Thyroid gland (tissue), 4 donors: Measurements from ENCODE around the gene TFCP2. TPM values are rescaled to one million over a fixed set of nuclear protein-coding genes. Genes with fewer than 3 reads are reported as not detected.

Experiments
- DNase-seq, 2 donors: peaks; one replicate each; pipeline ENCODE4 v3.0.0-alpha.2; 2019
- H3K27ac ChIP-seq, 3 donors: fragments of 200-600 bp; sonication (generic); 1 replicate in 2 of 3; 2 replicates in 1 of 3; pipeline ENCODE4 v1.5.1; 2016 to 2019; ENCODE audit warnings: mild to moderate bottlenecking in 1 of 3, moderate library complexity in 1 of 3
- H3K27me3 ChIP-seq: fragments of 200-600 bp; sonication (generic); one replicate; pipeline ENCODE4 v1.5.1; 2019
- H3K36me3 ChIP-seq, 2 donors: fragments of 200-600 bp; sonication (generic); one replicate each; pipeline ENCODE4 v1.5.1; 2016 to 2019
- H3K4me1 ChIP-seq, 2 donors: fragments of 200-600 bp; sonication (generic); one replicate each; pipeline ENCODE4 v1.5.1; 2017 to 2019
- H3K4me3 ChIP-seq, 3 donors: fragments of 200-600 bp; sonication (generic); replicated peaks in 1 of 3; 1 replicate in 2 of 3; 2 replicates in 1 of 3; pipeline ENCODE4 v1.5.1; 2016; ENCODE audit warnings: mild to moderate bottlenecking in 1 of 3
- H3K9me3 ChIP-seq: fragments of 200-600 bp; sonication (generic); one replicate; pipeline ENCODE4 v1.5.1; 2017
- CTCF ChIP-seq, 6 experiments: fragments of 200-600 bp in 3 of 6; fragments of 450-650 bp in 3 of 6; sonication (generic) in 3 of 6; IDR thresholded peaks; one replicate each; pipeline ENCODE4 v1.5.1; 2016 to 2019; ENCODE audit warnings: antibody characterized with exemption in 6 of 6, mild to moderate bottlenecking in 2 of 6, inconsistent platforms in 1 of 6, moderate library complexity in 1 of 6
- POLR2A ChIP-seq, 2 donors: fragments of 450-650 bp; IDR thresholded peaks; one replicate each; pipeline ENCODE4 v1.6.1; 2017; ENCODE audit warnings: antibody characterized with exemption in 2 of 2, mild to moderate bottlenecking in 2 of 2, moderate library complexity in 1 of 2
- WGBS, 2 donors: methylation state at CpG; one replicate each; pipeline ENCODE4 v1.1.5; 2017; 5-methylcytosine and 5-hydroxymethylcytosine counted together
- intact Hi-C: fragments of 100-400 bp; cut with DNase I; formaldehyde crosslinking; loops from one replicate; pipeline ENCODE4 v1.15.1; 2023
- total RNA-seq, 4 donors: library from RNA; depleted of rRNA; stranded (reverse); fragments of >200 nt; gene quantifications; one replicate each; pipeline ENCODE4 v1.2.3, GENCODE V29; 2016

Gene TFCP2
- total RNA-seq, 4 donors from 2014 or later: 14.9 to 22.6 (median 21.3) TPM

GRCh38 chr12:51156245-51156765 lies 16.6 kb downstream of the TFCP2 start:
- Histone ChIP-seq H3K4me1 (peaks cover 7 to 8% of the 10 kb centered on the region in 2 donors), H3K4me3 (no peak overlapping the region), H3K27me3 (no peaks in the 10 kb centered on the region), H3K27ac (no peak overlapping the region), H3K9me3 (no peaks in the 10 kb centered on the region), H3K36me3 (no peaks in the 10 kb centered on the region)
- no peak for DNase-seq
- TF ChIP-seq POLR2A (IDR thresholded peaks at IDR 0.05): no peak
- no peak for TF ChIP-seq CTCF (IDR thresholded peaks at IDR 0.05)
- intact Hi-C loops: no loop called here
- 96 to 99% methylated on average over 3 of the region's 3 CpGs for WGBS, 2 donors

- H3K36me3 ChIP-seq: no peaks in the 10 kb centered on the region
- H3K27me3 ChIP-seq: no peaks in the 10 kb centered on the region
- no peak for TF ChIP-seq CTCF (IDR thresholded peaks at IDR 0.05)
- WGBS, 2 donors: 100% methylated on average over 1 of the region's 1 CpG
- no peak for DNase-seq
- intact Hi-C loops: no loop called here
- no peaks in the 10 kb centered on the region for H3K9me3 ChIP-seq
- H3K4me1 ChIP-seq: no peaks in the 10 kb centered on the region
- H3K4me3 ChIP-seq: no peak overlapping the region
- H3K27ac ChIP-seq: no peak overlapping the region
Observed at GRCh38 chr12:51152953-51153352, 20.0 kb downstream of the TFCP2 start.

- Histone ChIP-seq H3K9me3 (no peaks in the 10 kb centered on the region), H3K27me3 (no peaks in the 10 kb centered on the region), H3K36me3 (no peaks in the 10 kb centered on the region), H3K4me1 (no peaks in the 10 kb centered on the region), H3K27ac (no peak overlapping the region), H3K4me3 (no peak overlapping the region)
- TF ChIP-seq POLR2A (IDR thresholded peaks at IDR 0.05): no peak
- TF ChIP-seq CTCF (IDR thresholded peaks at IDR 0.05): no peak
- no peak for DNase-seq
- intact Hi-C loops: no loop called here
- 63 to 64% methylated on average over 3 of the region's 3 CpGs for WGBS, 2 donors
Observed at GRCh38 chr12:51150777-51151176, 22.2 kb downstream of the TFCP2 start.

GRCh38 chr12:51147309-51147708 lies 25.6 kb downstream of the TFCP2 start:
- H3K27me3 ChIP-seq: no peaks in the 10 kb centered on the region

More at GRCh38 chr12:51147309-51147708, 25.6 kb downstream of the TFCP2 start:
- no peaks in the 10 kb centered on the region for H3K36me3 ChIP-seq
- H3K4me1 ChIP-seq: no peaks in the 10 kb centered on the region
- H3K9me3 ChIP-seq: no peaks in the 10 kb centered on the region
- intact Hi-C loops: no loop called here
- WGBS, 2 donors: 57% methylated on average over 1 of the region's 1 CpG
- no peak overlapping the region for H3K4me3 ChIP-seq
- H3K27ac ChIP-seq: no peak overlapping the region
- no peak for DNase-seq
- TF ChIP-seq CTCF (IDR thresholded peaks at IDR 0.05): no peak
- TF ChIP-seq POLR2A (IDR thresholded peaks at IDR 0.05): no peak
